ENCODE results near the gene ALG13. TPM values are rescaled to one million over a fixed set of nuclear protein-coding genes. Genes with fewer than 3 reads are reported as not detected.

ALG13 gene
- total and polyA plus RNA-seq, 2 of the 8 experiments (the other 6 are each of a cell fraction or from before 2014, with no cell fraction given) = 44.3 to 93.6 TPM

Small RNA genes lying within 50 kb of the gene (small RNA-seq; reads per million reads assigned to genes)
- not detected for gene RNA5SP512 (ENCODE audit: insufficient read depth)

Other genes with a start within 250 kb of the ALG13 start
- 0.38 and 0.58 TPM in 2 replicates for gene SERTM2, start 169.5 kb upstream of the ALG13 start, total RNA-seq (2021; fragmentation: NEBNext Ultra II Directional; extraction: Animal tissue kit (Norgen Biotek cat#: 25700))
- gene SERTM2, start 169.5 kb upstream of the ALG13 start, polyA plus RNA-seq (2011; rRNA removed) = 0.22 and 0.45 TPM in 2 replicates
- not detected in 2 replicates for gene TRPC5OS, start 195.0 kb downstream of the ALG13 start, total RNA-seq (2021; fragmentation: NEBNext Ultra II Directional; extraction: Animal tissue kit (Norgen Biotek cat#: 25700))
- not detected in 2 replicates for gene TRPC5OS, start 195.0 kb downstream of the ALG13 start, polyA plus RNA-seq (2011; rRNA removed)